Testis (tissue), 2 donors: ENCODE measurements around the gene GSX1.

Experiments used
- CTCF ChIP-seq, 3 experiments: fragments of 450-650 bp in 2 of 3; fragments of 200-600 bp in 1 of 3; sonication (generic) in 1 of 3; IDR thresholded peaks; one replicate each; pipeline ENCODE4 v1.5.1; 2016 to 2019; ENCODE audit warnings: antibody characterized with exemption in 3 of 3, mild to moderate bottlenecking in 2 of 3, moderate library complexity in 1 of 3
- POLR2A ChIP-seq: fragments of 450-650 bp; IDR thresholded peaks from one replicate; pipeline ENCODE4 v1.6.1; 2017; ENCODE audit warnings: antibody characterized with exemption, mild to moderate bottlenecking, moderate library complexity

- TF ChIP-seq CTCF (IDR thresholded peaks at IDR 0.05) (no peak), POLR2A (no peak)
These were observed 18.1 kb upstream of the GSX1 start for GRCh38 chr13:27774169-27774568.
